ENCODE measurements around the gene PHLPP1. TPM values are rescaled to one million over a fixed set of nuclear protein-coding genes. Genes with fewer than 3 reads are reported as not detected.

Gene PHLPP1
- total RNA-seq, 6 experiments from 2014 or later = 8.6 to 19.3 (median 17.0) TPM

DNA sequence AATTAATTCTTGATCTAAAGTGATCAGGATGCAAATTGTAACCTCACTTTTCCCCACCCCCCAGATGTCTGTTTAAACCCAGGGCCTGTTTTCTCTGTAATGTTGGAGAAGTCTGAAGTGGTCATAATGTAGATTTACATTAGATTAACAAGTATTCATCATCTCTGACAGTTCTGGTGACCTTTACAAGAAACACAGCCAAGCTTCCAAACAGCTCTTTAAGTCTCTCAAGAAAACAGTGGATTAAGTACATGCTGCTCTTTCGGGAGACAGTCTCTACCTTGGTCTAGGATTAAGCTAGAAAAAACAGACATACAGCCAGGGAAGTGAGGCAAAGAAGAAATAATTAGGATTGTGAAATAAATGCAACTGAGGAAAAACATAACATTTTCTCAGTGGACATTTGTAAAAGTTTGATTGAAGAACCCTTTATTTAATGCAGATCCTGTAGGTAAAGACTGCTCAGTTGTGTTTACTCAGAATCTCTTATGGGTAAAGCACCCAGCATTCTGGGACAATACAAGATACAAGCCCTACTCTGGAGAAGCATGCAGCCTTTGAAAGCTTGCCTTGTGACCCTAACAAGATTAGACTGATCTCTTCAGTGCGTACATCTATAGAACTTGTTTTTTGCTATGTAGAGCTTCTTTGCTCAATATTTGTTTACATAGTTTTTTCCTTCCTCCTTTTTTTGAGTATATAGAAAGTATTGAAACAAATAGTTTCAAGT is 203.9 kb downstream of the PHLPP1 start:
- H3K4me1 ChIP-seq = no peaks in the 10 kb centered on the region
- WGBS (ENCODE audit: insufficient coverage, low coverage, low lambda C conversion rate, missing lambda C conversion rate) = 45% methylated on average over 2 of the region's 2 CpGs
- no peak for ATAC-seq
- H3K27me3 ChIP-seq = no peaks in the 10 kb centered on the region
- no peaks in the 10 kb centered on the region for H3K9me3 ChIP-seq
- intact Hi-C loops (cut with DNase I) = no loop called here
- no peak for DNase-seq
- no peak overlapping the region for H3K4me3 ChIP-seq
- TF ChIP-seq POLR2A (IDR thresholded peaks at IDR 0.05) = no peak
- no peak overlapping the region for H3K27ac ChIP-seq
- H3K36me3 ChIP-seq = peaks cover 0 to 25% (median 0%) of the 10 kb centered on the region in 4 donors

GRCh38 chr18:62925031-62925688 is 209.8 kb downstream of the PHLPP1 start:
- no peak for TF ChIP-seq CTCF (IDR thresholded peaks at IDR 0.05)
- TF ChIP-seq POLR2A (IDR thresholded peaks at IDR 0.05) = no peak
- WGBS (ENCODE audit: insufficient coverage, low coverage, low lambda C conversion rate, missing lambda C conversion rate) = 78% methylated on average over 5 of the region's 5 CpGs
- DNase-seq (no peak), ATAC-seq (peak in 1 of 4 donors; percentile 42)
- intact Hi-C loops (cut with DNase I) = no loop called here
- Histone ChIP-seq H3K4me1 (no peaks in the 10 kb centered on the region), H3K27me3 (no peaks in the 10 kb centered on the region), H3K27ac (no peak overlapping the region), H3K9me3 (no peaks in the 10 kb centered on the region), H3K4me3 (no peak overlapping the region), H3K36me3 (peaks cover 0 to 13% (median under 1%) of the 10 kb centered on the region in 4 donors)

GRCh38 chr18:62928326-62928725 is 213.0 kb downstream of the PHLPP1 start:
- intact Hi-C loops (cut with DNase I) = no loop called here
- peaks cover 0 to 2% (median 0%) of the 10 kb centered on the region in 4 donors for H3K36me3 ChIP-seq
- H3K27ac ChIP-seq = no peak overlapping the region
- H3K27me3 ChIP-seq = no peaks in the 10 kb centered on the region
- DNase-seq (no peak), ATAC-seq (peak in 2 of 4 donors; percentile 28 to 69)
- no peaks in the 10 kb centered on the region for H3K9me3 ChIP-seq
- TF ChIP-seq POLR2A (IDR thresholded peaks at IDR 0.05) (no peak), CTCF (IDR thresholded peaks at IDR 0.05) (peak in 1 of 4 donors; percentile 7)
- 25% methylated on average over 1 of the region's 1 CpG for WGBS (ENCODE audit: insufficient coverage, low coverage, low lambda C conversion rate, missing lambda C conversion rate)
- no peaks in the 10 kb centered on the region for H3K4me1 ChIP-seq
- H3K4me3 ChIP-seq = no peak overlapping the region

DNA sequence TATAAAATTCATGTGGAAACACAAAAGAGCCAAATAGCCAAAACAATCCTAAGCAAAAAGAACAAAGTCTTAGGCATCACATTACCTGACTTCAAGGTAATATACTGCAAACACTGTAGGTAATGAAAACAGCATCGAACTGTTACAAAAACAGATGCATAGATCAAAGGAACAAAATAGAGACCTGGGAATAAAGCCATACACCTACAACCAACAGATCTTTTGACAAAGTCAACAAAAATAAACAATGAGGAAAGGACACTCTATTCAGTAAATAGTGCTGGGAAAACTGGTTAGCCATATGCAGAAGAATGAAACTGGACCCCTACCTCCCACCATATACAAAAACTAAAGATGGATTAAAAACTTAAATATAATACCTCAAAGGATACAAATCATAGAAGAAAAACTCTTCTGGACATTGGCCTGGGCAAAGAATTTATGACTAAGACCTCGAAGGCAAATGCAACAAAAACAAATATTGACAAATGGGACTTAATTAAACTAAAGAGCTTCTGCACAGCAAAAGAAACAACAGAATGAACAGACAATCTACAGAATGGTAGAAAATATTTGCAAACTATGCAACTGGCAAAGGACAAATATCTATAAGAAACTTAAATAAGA is 218.0 kb downstream of the PHLPP1 start:
- ATAC-seq (peak; percentile 51 to 86 (median 68)), DNase-seq (no peak)
- Histone ChIP-seq H3K4me3 (no peak overlapping the region), H3K4me1 (no peaks in the 10 kb centered on the region), H3K27ac (no peak overlapping the region), H3K27me3 (no peaks in the 10 kb centered on the region), H3K36me3 (no peaks in the 10 kb centered on the region), H3K9me3 (no peaks in the 10 kb centered on the region)
- TF ChIP-seq POLR2A (IDR thresholded peaks at IDR 0.05) (no peak), CTCF (IDR thresholded peaks at IDR 0.05) (no peak)
- intact Hi-C loops (cut with DNase I) = no loop called here
- WGBS (ENCODE audit: insufficient coverage, low coverage, low lambda C conversion rate, missing lambda C conversion rate) = 24% methylated on average over 2 of the region's 2 CpGs

- Histone ChIP-seq H3K9me3 (no peaks in the 10 kb centered on the region), H3K4me1 (no peaks in the 10 kb centered on the region), H3K27me3 (no peaks in the 10 kb centered on the region), H3K4me3 (no peak overlapping the region), H3K36me3 (no peaks in the 10 kb centered on the region), H3K27ac (no peak overlapping the region)
- no peak for ATAC-seq
- 87% methylated on average over 3 of the region's 3 CpGs for WGBS (ENCODE audit: insufficient coverage, low coverage, low lambda C conversion rate, missing lambda C conversion rate)
- intact Hi-C loops (cut with DNase I) = no loop called here
- DNase-seq = no peak
- no peak for TF ChIP-seq POLR2A (IDR thresholded peaks at IDR 0.05)
- TF ChIP-seq CTCF (IDR thresholded peaks at IDR 0.05) = no peak
Observed at GRCh38 chr18:62935994-62936393, 220.7 kb downstream of the PHLPP1 start.
